H1 (cell line): ENCODE data around the gene CAMTA1. TPM values are rescaled to one million over a fixed set of nuclear protein-coding genes. Genes with fewer than 3 reads are reported as not detected.

ENCODE experiments used
- CTCF ChIA-PET: fragments of 300-600 bp; sonication (Branson Sonifier 250); formaldehyde crosslinking; loops from one replicate; lab custom pipeline; 2021; ENCODE audit not compliant: partially characterized antibody; lab: Charles Lee
- POLR2A ChIA-PET: fragments of 300-600 bp; sonication (Branson Sonifier 250); formaldehyde crosslinking; loops from one replicate; lab custom pipeline; 2021; ENCODE audit warnings: inconsistent platforms; ENCODE audit not compliant: partially characterized antibody; lab: Charles Lee
- DNase-seq, 2 experiments: peaks; one replicate each; pipeline versions ENCODE4 v3.0.0 to v3.0.0-alpha.2; 2010 to 2022; ENCODE audit warnings: low spot score in 2 of 2, low read depth in 1 of 2, mixed read lengths in 1 of 2
- FAIRE-seq: peaks from 2 replicates; lab custom pipeline; 2011; peaks lifted over from hg19 to GRCh38; lab: Jason Lieb, UNC
- H2AFZ ChIP-seq: 2 replicates; pipeline ENCODE4 v1.8.1; 2012; ENCODE audit warnings: low read length, inconsistent platforms
- H2AK5ac ChIP-seq: 2 replicates; pipeline ENCODE4 v1.6.1; 2013; ENCODE audit warnings: low read depth, low read length
- H2BK120ac ChIP-seq: replicated peaks from 2 replicates; pipeline ENCODE3; 2013; ENCODE audit warnings: low read depth, low read length, inconsistent platforms
- H2BK12ac ChIP-seq: 2 replicates; pipeline ENCODE4 v1.6.1; 2013; ENCODE audit warnings: low read depth, low read length
- H2BK15ac ChIP-seq: 2 replicates; pipeline ENCODE4 v1.6.1; 2013; ENCODE audit warnings: low read length
- H2BK20ac ChIP-seq: 2 replicates; pipeline ENCODE4 v1.6.1; 2013; ENCODE audit warnings: low read length
- H2BK5ac ChIP-seq: 2 replicates; pipeline ENCODE4 v1.6.1; 2013; ENCODE audit warnings: low read depth, low read length
- H3K14ac ChIP-seq: 2 replicates; pipeline ENCODE4 v1.6.1; 2013; ENCODE audit warnings: inconsistent platforms; ENCODE audit not compliant: insufficient read length
- H3K18ac ChIP-seq: 2 replicates; pipeline ENCODE4 v1.6.1; 2013; ENCODE audit warnings: low read length; ENCODE audit errors: extremely low read depth
- H3K23ac ChIP-seq: 2 replicates; pipeline ENCODE4 v1.6.1; 2013; ENCODE audit warnings: inconsistent platforms; ENCODE audit not compliant: insufficient read length
- H3K23me2 ChIP-seq: 2 replicates; pipeline ENCODE4 v1.6.1; 2013; ENCODE audit warnings: low read depth, low read length
- H3K27ac ChIP-seq: 2 replicates; pipeline ENCODE4 v1.6.1; 2011; ENCODE audit warnings: low read depth, low read length, inconsistent platforms
- H3K27me3 ChIP-seq, 4 experiments: replicated peaks in 1 of 4; 1 replicate in 1 of 4; 2 replicates in 3 of 4; pipeline versions ENCODE4 v1.6.1 to v1.8.1; 2011 to 2013; ENCODE audit warnings: low read length in 3 of 4, mild to moderate bottlenecking in 3 of 4, inconsistent platforms in 2 of 4, mixed read lengths in 2 of 4, moderate library complexity in 1 of 4; ENCODE audit not compliant: control insufficient read depth in 3 of 4, insufficient read depth in 3 of 4; ENCODE audit errors: extremely low read depth in 1 of 4
- H3K36me3 ChIP-seq, 4 experiments: 2 replicates each; pipeline versions ENCODE4 v1.6.1 to v1.8.1; 2011 to 2013; ENCODE audit warnings: mild to moderate bottlenecking in 4 of 4, low read length in 3 of 4, moderate library complexity in 2 of 4, control low read depth in 1 of 4, inconsistent platforms in 1 of 4; ENCODE audit not compliant: insufficient read depth in 4 of 4, control insufficient read depth in 2 of 4
- H3K4ac ChIP-seq: replicated peaks from 2 replicates; pipeline ENCODE3; 2013; ENCODE audit warnings: low read length, low read depth, mixed read lengths, inconsistent platforms; ENCODE audit not compliant: insufficient read length
- H3K4me1 ChIP-seq, 4 experiments: replicated peaks in 1 of 4; 1 replicate in 1 of 4; 2 replicates in 3 of 4; pipeline versions ENCODE4 v1.6.1 to v1.8.1; 2011 to 2013; ENCODE audit warnings: low read length in 3 of 4, inconsistent platforms in 2 of 4, mixed read lengths in 1 of 4; ENCODE audit not compliant: insufficient read depth in 4 of 4, control insufficient read depth in 3 of 4
- H3K4me2 ChIP-seq, 2 experiments: 2 replicates each; pipeline versions ENCODE4 v1.6.1 to v1.8.1; 2011 to 2013; ENCODE audit warnings: low read depth in 2 of 2, low read length in 2 of 2, control low read depth in 1 of 2, inconsistent platforms in 1 of 2, mild to moderate bottlenecking in 1 of 2; ENCODE audit not compliant: insufficient read depth in 1 of 2
- H3K4me3 ChIP-seq, 4 experiments: fragments of 200-600, 300-600 bp in 1 of 4; sonication (generic), shearing (Covaris generic), sonication (Bioruptor Twin) in 1 of 4; 2 replicates each; pipeline versions ENCODE4 v1.5.1 to v1.8.1; 2011 to 2016; ENCODE audit warnings: low read length in 4 of 4, low read depth in 3 of 4, control low read depth in 2 of 4, inconsistent platforms in 2 of 4, mild to moderate bottlenecking in 2 of 4, mixed read lengths in 1 of 4, moderate library complexity in 1 of 4; ENCODE audit not compliant: insufficient read depth in 2 of 4; ENCODE audit errors: extremely low read depth in 1 of 4
- H3K56ac ChIP-seq: replicated peaks from 2 replicates; pipeline ENCODE3; 2013; ENCODE audit warnings: low read depth, mild to moderate bottlenecking, mixed read lengths, low read length, inconsistent platforms; ENCODE audit not compliant: insufficient read length
- H3K79me1 ChIP-seq: 2 replicates; pipeline ENCODE4 v1.6.1; 2013; ENCODE audit warnings: low read depth, low read length, control low read depth
- H3K79me2 ChIP-seq, 2 experiments: 2 replicates each; pipeline versions ENCODE4 v1.6.1 to v1.8.1; 2012 to 2013; ENCODE audit warnings: low read length in 2 of 2, mild to moderate bottlenecking in 2 of 2, inconsistent platforms in 1 of 2; ENCODE audit not compliant: insufficient read depth in 2 of 2, control insufficient read depth in 1 of 2
- H3K9ac ChIP-seq, 4 experiments: replicated peaks in 1 of 4; 1 replicate in 1 of 4; 2 replicates in 3 of 4; pipeline versions ENCODE4 v1.6.1 to v1.8.1; 2011 to 2013; ENCODE audit warnings: low read depth in 3 of 4, low read length in 3 of 4, control low read depth in 2 of 4, mild to moderate bottlenecking in 2 of 4, moderate library complexity in 2 of 4, inconsistent platforms in 1 of 4; ENCODE audit errors: extremely low read depth in 1 of 4
- H3K9me3 ChIP-seq, 2 experiments: 2 replicates each; pipeline versions ENCODE4 v1.6.1 to v1.8.1; 2012 to 2013; ENCODE audit warnings: mild to moderate bottlenecking in 2 of 2, moderate library complexity in 2 of 2, control low read depth in 1 of 2, inconsistent platforms in 1 of 2, low read depth in 1 of 2, low read length in 1 of 2, mixed read lengths in 1 of 2; ENCODE audit not compliant: insufficient read depth in 2 of 2
- H4K20me1 ChIP-seq, 2 experiments: replicated peaks in 1 of 2; 2 replicates each; pipeline versions ENCODE3 to v1.8.1; 2011 to 2013; ENCODE audit warnings: inconsistent platforms in 2 of 2, low read length in 2 of 2, mild to moderate bottlenecking in 1 of 2; ENCODE audit not compliant: insufficient read depth in 2 of 2, control insufficient read depth in 1 of 2
- H4K5ac ChIP-seq: 2 replicates; pipeline ENCODE4 v1.6.1; 2013; ENCODE audit warnings: low read length, low read depth, mixed read lengths, inconsistent platforms; ENCODE audit not compliant: insufficient read length
- H4K8ac ChIP-seq: 2 replicates; pipeline ENCODE4 v1.8.0; 2013; ENCODE audit warnings: mild to moderate bottlenecking, moderate library complexity, low read length, inconsistent platforms; ENCODE audit not compliant: insufficient read depth; ENCODE audit errors: extremely low read depth
- H4K91ac ChIP-seq: replicated peaks from 2 replicates; pipeline ENCODE3; 2013; ENCODE audit warnings: low read length, mixed read lengths, inconsistent platforms; ENCODE audit not compliant: insufficient read length
- ATF3 ChIP-seq: IDR thresholded peaks from 2 replicates; pipeline ENCODE4 v1.6.1; 2011; ENCODE audit warnings: low read depth, mild to moderate bottlenecking, low read length; ENCODE audit not compliant: insufficient read depth
- BCL11A ChIP-seq, 2 experiments: IDR thresholded peaks; one replicate each; pipeline ENCODE4 v1.6.1; 2011; ENCODE audit warnings: low read depth in 2 of 2, low read length in 2 of 2, mild to moderate bottlenecking in 2 of 2
- BRCA1 ChIP-seq: IDR thresholded peaks from 2 replicates; pipeline ENCODE4 v1.6.1; 2012; ENCODE audit warnings: low read depth, low read length, improper control_type of control experiment
- CBX5 ChIP-seq: fragments of 300-800, 300-1000 bp; sonication (generic); IDR thresholded peaks from 2 replicates; pipeline ENCODE4 v1.7.1; 2016; ENCODE audit warnings: antibody characterized with exemption, low read length, low read depth
- CEBPB ChIP-seq: IDR thresholded peaks from 2 replicates; pipeline ENCODE4 v1.6.1; 2012; ENCODE audit warnings: low read depth, low read length
- CHD2 ChIP-seq: IDR thresholded peaks from 2 replicates; pipeline ENCODE4 v1.6.1; 2012; ENCODE audit warnings: low read length, improper control_type of control experiment
- CREB1 ChIP-seq: IDR thresholded peaks from 2 replicates; pipeline ENCODE4 v1.6.1; 2012; ENCODE audit warnings: inconsistent platforms
- E2F6 ChIP-seq: IDR thresholded peaks from 2 replicates; pipeline ENCODE4 v1.6.1; 2012; ENCODE audit warnings: inconsistent platforms
- HDAC2 ChIP-seq, 2 experiments: fragments of 300-600 bp in 1 of 2; sonication (generic) in 1 of 2; IDR thresholded peaks; 2 replicates each; pipeline ENCODE4 v1.6.1; 2011 to 2012; ENCODE audit warnings: low read depth in 2 of 2, low read length in 2 of 2, mild to moderate bottlenecking in 2 of 2, moderate library complexity in 2 of 2, borderline replicate concordance in 1 of 2, inconsistent platforms in 1 of 2
- JUND ChIP-seq: IDR thresholded peaks from 2 replicates; pipeline ENCODE4 v1.6.1; 2011; ENCODE audit warnings: mild to moderate bottlenecking, improper control_type of control experiment, low read length
- MAFK ChIP-seq: IDR thresholded peaks from 2 replicates; pipeline ENCODE4 v1.6.1; 2012; ENCODE audit warnings: low read depth, mild to moderate bottlenecking, improper control_type of control experiment, low read length
- POU5F1 ChIP-seq: IDR thresholded peaks from 2 replicates; pipeline ENCODE4 v1.6.1; 2011; ENCODE audit warnings: low read depth, mild to moderate bottlenecking, low read length, moderate library complexity
- SIRT6 ChIP-seq: IDR thresholded peaks from one replicate; pipeline ENCODE4 v1.7.1; 2012; ENCODE audit warnings: low read length, inconsistent platforms
- WGBS, 2 experiments: shearing (Covaris generic) in 1 of 2; methylation state at CpG; one replicate each; pipeline versions ENCODE4 v1.1.6 to v1.1.7; 2013 to 2015; ENCODE audit warnings: low lambda C conversion rate in 2 of 2, mixed read lengths in 2 of 2, inconsistent platforms in 1 of 2, low coverage in 1 of 2, missing lambda C conversion rate in 1 of 2; ENCODE audit not compliant: insufficient replicate concordance in 2 of 2, insufficient coverage in 1 of 2, insufficient read length in 1 of 2; ENCODE audit errors: extremely low coverage in 1 of 2, missing lambda C conversion rate in 1 of 2; 5-methylcytosine and 5-hydroxymethylcytosine counted together
- polyA plus RNA-seq, 7 experiments: library from polyadenylated mRNA; depleted of rRNA in 3 of 7; stranded (reverse) in 5 of 7; unstranded in 2 of 7; fragments of >200 nt in 5 of 7; fragments of 200-250 nt in 2 of 7; gene quantifications; 1 replicate in 5 of 7; 2 replicates in 1 of 7; 4 replicates in 1 of 7; pipeline versions ENCODE4 v1.2.1 to v1.2.3, GENCODE V29; 2011 to 2013; ENCODE audit warnings: missing spikeins in 2 of 7, mixed read lengths in 2 of 7
- total RNA-seq: library from RNA; stranded (reverse); fragmentation: NEBNext Ultra II Directional; extraction: Animal tissue kit (Norgen Biotek cat#: 25700); gene quantifications from 2 replicates; pipeline ENCODE4 v1.2.1, GENCODE V29; 2021

The CAMTA1 gene
- total and polyA plus RNA-seq, 2 of the 8 experiments (the other 6 are each of a cell fraction or from before 2014, with no cell fraction given) = 65.0 to 119 TPM

GRCh38 chr1:7292036-7292681, 506.9 kb downstream of the CAMTA1 start:
- Histone ChIP-seq H3K4me2 (no peak overlapping the region), H3K79me1 (no peaks in the 10 kb centered on the region), H3K18ac (no peak overlapping the region), H3K14ac (no peak overlapping the region), H2BK20ac (peak overlapping the region; percentile 63; the same call in 1 of the 2 replicates), H4K5ac (no peak overlapping the region), H2BK5ac (no peak overlapping the region), H3K4me3 (no peak overlapping the region), H3K79me2 (no peaks in the 10 kb centered on the region), H3K23ac (no peak overlapping the region), H3K27me3 (no peaks in the 10 kb centered on the region; a peak in 3 of 7 replicates), H3K4ac (no peak overlapping the region), H3K9me3 (no peaks in the 10 kb centered on the region), H3K27ac (no peak overlapping the region), H3K56ac (no peak overlapping the region), H2BK12ac (0 out of 2 replicates have a peak overlapping the region, but pooled peaks have one; percentile 77), H4K20me1 (no peaks in the 10 kb centered on the region), H3K23me2 (no peaks in the 10 kb centered on the region; the same call in 1 of the 2 replicates), H2AFZ (no peak overlapping the region), H4K8ac (no peak overlapping the region), H3K4me1 (peaks cover 4 to 12% (median 9%) of the 10 kb centered on the region in 4 experiments), H2BK15ac (no peak overlapping the region), H3K36me3 (no peaks in the 10 kb centered on the region), H4K91ac (no peak overlapping the region), H2BK120ac (no peak overlapping the region), H2AK5ac (no peak overlapping the region), H3K9ac (no peak overlapping the region)
- WGBS, 2 experiments = 87% methylated on average over 10 of the region's 10 CpGs; no CpG with 5 or more reads in 1 of the 2 experiments
- ChIA-PET POLR2A (no interaction called here), CTCF (interaction anchor here (0.9 to 2.1 kb wide), 6 partner anchors 10 to 250 kb away, joined by 3 to 8 read pairs (median 3); no protein-coding TSS in a partner anchor)
- DNase-seq (peak in 1 of 2 experiments; percentile 19), FAIRE-seq (no peak)
- TF ChIP-seq MAFK = no peak
- no peak for TF ChIP-seq HDAC2 (IDR thresholded peaks at IDR 0.05; ENCODE audit: borderline replicate concordance in 1 of 2, low read depth in 2 of 2, low read length in 2 of 2)
- TF ChIP-seq BRCA1 = no peak
- TF ChIP-seq CHD2 = no peak
- TF ChIP-seq CEBPB = no peak
- no peak for TF ChIP-seq JUND
- no peak for TF ChIP-seq ATF3
- no peak for TF ChIP-seq POU5F1
- no peak for TF ChIP-seq CREB1
- no peak for TF ChIP-seq E2F6
- no peak for TF ChIP-seq SIRT6
- no peak for TF ChIP-seq CBX5
- no peak for TF ChIP-seq BCL11A (IDR thresholded peaks at IDR 0.05; ENCODE audit: low read depth in 2 of 2, low read length in 2 of 2)
